Measurements from ENCODE around the gene NRN1L. TPM values are rescaled to one million over a fixed set of nuclear protein-coding genes. Genes with fewer than 3 reads are reported as not detected.

NRN1L gene
- total RNA-seq, 4 donors from 2014 or later: 0.99 to 1.7 TPM; not detected in 2

DNA sequence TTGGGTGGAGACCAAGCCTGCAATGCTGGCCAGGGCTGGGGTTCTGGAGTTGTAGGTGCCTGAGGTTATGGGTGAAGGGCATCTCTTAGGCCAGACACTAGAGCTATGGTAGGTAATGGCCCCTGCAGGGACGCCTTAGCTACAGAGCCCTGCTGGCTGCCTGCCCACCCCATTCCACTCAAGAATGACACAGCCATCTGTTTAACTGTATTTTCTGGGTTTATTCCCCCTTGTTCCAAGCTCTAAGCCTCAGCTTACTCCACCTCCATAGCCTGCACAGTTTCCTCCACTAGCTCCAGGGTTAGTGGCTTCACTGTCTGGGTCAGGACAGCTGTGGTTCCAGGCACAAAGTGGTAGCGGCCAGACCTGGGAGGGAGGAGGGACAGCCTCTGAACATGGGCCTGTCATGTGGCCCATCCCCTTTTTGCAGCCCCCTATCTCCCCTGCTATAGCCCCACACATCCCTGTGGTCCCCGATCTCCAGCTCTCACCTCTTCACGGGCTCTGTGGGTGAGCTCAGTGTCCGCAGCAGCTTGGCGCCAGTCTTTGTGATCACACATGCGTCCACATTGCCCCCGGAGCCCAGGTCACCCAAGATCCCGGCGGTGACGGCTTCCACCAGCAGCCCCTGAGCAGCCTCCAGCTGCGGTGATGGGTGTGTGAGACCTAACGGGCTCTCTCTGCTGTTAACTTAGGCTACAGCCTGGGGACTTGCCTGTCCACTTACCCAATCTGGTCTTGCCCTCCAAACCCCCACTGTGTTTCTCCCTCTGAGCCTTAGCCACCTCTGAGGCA lies 49.8 kb downstream of the NRN1L start:
- no peak for DNase-seq (ENCODE audit: extremely low spot score)
- WGBS: 42% methylated on average over 13 of the region's 13 CpGs
- intact Hi-C loops (cut with DNase I): no loop called here

DNA sequence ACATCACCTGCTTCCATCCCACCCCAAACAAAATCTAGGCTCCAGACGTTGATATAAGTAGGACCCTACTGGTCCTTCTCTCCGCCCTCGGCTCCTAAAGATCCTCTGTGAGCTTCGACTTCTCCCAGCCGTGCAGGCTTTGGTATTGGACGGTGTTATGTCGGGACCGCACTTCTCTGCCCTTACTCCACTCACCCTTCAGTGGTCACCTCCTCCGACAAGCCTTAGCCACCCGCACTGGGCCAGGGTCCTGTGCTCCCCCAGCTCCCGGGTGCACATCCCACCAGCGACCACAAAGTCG lies 50.4 kb downstream of the NRN1L start:
- Histone ChIP-seq H3K4me1 (peaks cover 19 to 37% (median 32%) of the 10 kb centered on the region in 4 donors), H3K27me3 (no peaks in the 10 kb centered on the region), H3K9me3 (no peaks in the 10 kb centered on the region), H3K4me3 (peak overlapping the region; percentile 73 to 96 (median 88)), H3K36me3 (peaks cover 8 to 46% (median 38%) of the 10 kb centered on the region in 4 donors), H3K27ac (replicated peaks in 1 of 4) (peak overlapping the region; percentile 86 to 93 (median 92))
- DNase-seq (ENCODE audit: extremely low spot score): no peak
- intact Hi-C loops (cut with DNase I): no loop called here
- no peak for TF ChIP-seq EP300 (IDR thresholded peaks at IDR 0.05)
- TF ChIP-seq, protein P1, sequence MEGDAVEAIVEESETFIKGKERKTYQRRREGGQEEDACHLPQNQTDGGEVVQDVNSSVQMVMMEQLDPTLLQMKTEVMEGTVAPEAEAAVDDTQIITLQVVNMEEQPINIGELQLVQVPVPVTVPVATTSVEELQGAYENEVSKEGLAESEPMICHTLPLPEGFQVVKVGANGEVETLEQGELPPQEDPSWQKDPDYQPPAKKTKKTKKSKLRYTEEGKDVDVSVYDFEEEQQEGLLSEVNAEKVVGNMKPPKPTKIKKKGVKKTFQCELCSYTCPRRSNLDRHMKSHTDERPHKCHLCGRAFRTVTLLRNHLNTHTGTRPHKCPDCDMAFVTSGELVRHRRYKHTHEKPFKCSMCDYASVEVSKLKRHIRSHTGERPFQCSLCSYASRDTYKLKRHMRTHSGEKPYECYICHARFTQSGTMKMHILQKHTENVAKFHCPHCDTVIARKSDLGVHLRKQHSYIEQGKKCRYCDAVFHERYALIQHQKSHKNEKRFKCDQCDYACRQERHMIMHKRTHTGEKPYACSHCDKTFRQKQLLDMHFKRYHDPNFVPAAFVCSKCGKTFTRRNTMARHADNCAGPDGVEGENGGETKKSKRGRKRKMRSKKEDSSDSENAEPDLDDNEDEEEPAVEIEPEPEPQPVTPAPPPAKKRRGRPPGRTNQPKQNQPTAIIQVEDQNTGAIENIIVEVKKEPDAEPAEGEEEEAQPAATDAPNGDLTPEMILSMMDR (IDR thresholded peaks at IDR 0.05): no peak
- no peak for TF ChIP-seq POLR2AphosphoS5 (IDR thresholded peaks at IDR 0.05)
- TF ChIP-seq POLR2A (IDR thresholded peaks at IDR 0.05; ENCODE audit: low read depth): no peak
- WGBS: 33% methylated on average over 13 of the region's 13 CpGs

More for the DNA sequence above, 49.8 kb downstream of the NRN1L start:
- H3K27me3 ChIP-seq: no peaks in the 10 kb centered on the region
- H3K36me3 ChIP-seq: peaks cover 3 to 45% (median 37%) of the 10 kb centered on the region in 4 donors
- no peak for TF ChIP-seq EP300 (IDR thresholded peaks at IDR 0.05)
- no peak for TF ChIP-seq POLR2AphosphoS5 (IDR thresholded peaks at IDR 0.05)
- H3K4me3 ChIP-seq: peak overlapping the region; percentile 73 to 96 (median 88)
- peak overlapping the region; percentile 86 to 93 (median 92) for H3K27ac ChIP-seq (replicated peaks in 1 of 4)
- H3K9me3 ChIP-seq: no peaks in the 10 kb centered on the region
- H3K4me1 ChIP-seq: peaks cover 19 to 32% (median 27%) of the 10 kb centered on the region in 4 donors

DNA sequence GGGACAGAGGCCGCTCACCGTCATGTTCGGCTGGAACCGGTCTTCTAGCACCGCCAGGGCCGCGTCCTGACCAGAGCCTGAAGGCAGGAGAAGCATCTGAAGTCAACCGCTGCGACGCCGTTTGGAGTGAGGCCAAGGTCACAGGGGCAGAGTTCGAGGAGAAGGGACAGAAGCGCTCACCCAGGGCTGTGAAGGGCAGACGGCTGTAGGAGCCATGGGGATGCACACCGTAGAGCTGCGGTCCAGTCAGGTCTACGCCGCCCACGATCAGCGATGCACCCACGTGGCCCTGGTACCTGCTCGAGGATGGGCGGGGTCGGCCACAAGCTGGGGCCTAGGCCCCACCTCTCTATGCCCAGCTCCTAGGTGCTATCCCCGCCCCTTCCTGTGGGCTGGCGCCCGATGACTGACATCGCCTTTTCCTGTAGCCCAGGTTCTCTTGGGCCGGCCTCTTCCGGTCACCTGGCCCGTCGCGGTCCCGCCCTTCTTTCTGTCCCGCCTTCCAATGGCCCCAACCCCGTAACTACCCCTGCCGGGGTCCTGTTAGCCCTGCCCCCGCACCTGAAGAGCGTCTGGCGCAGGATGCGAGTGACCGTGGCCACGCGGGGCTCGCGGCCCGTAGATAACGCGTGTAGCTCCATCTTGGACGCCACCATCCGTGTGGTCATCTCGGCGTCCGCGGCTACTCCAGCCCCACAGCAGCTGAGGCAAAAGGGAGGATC lies 50.9 kb downstream of the NRN1L start:
- Histone ChIP-seq H3K27ac (replicated peaks in 1 of 4) (peak overlapping the region; percentile 86 to 93 (median 92)), H3K9me3 (no peaks in the 10 kb centered on the region), H3K27me3 (no peaks in the 10 kb centered on the region), H3K4me1 (peaks cover 19 to 41% (median 35%) of the 10 kb centered on the region in 4 donors), H3K36me3 (peaks cover 8 to 46% (median 37%) of the 10 kb centered on the region in 4 donors), H3K4me3 (peak overlapping the region; percentile 73 to 96 (median 88))
- DNase-seq (ENCODE audit: extremely low spot score): peak; percentile 97
- intact Hi-C loops (cut with DNase I): no loop called here
- 2% methylated on average over 19 of the region's 55 CpGs for WGBS
- TF ChIP-seq POLR2AphosphoS5 (IDR thresholded peaks at IDR 0.05): peak; percentile 90 to 93
- peak; percentile 27 for TF ChIP-seq POLR2A (IDR thresholded peaks at IDR 0.05; ENCODE audit: low read depth)
- no peak for TF ChIP-seq EP300 (IDR thresholded peaks at IDR 0.05)

Small RNA genes within 50 kb of the gene (small RNA-seq; reads per million reads assigned to genes)
- gene AC040162.2 (0 reads per million in 3 donors), gene NRN1L (0 reads per million in 3 donors)

Other genes with a start within 250 kb of the NRN1L start
- gene CARMIL2, start 239.7 kb upstream of the NRN1L start, total RNA-seq: 1 to 10 TPM in 1 of 4 donors, under 1 TPM in 3; 0.52 to 1.2 (median 0.76) TPM
- gene ACD, start 224.6 kb upstream of the NRN1L start, total RNA-seq: 10 to 100 TPM; 22.0 to 31.6 (median 29.3) TPM
- 10 to 100 TPM; 11.3 to 22.8 (median 16.0) TPM for gene PARD6A, start 223.9 kb upstream of the NRN1L start, total RNA-seq
- gene ENKD1, start 218.1 kb upstream of the NRN1L start, total RNA-seq: 10 to 100 TPM; 24.5 to 47.3 (median 35.6) TPM
- 10 to 100 TPM in 2 of 4 donors, 1 to 10 TPM in 2; 5.1 to 15.6 (median 9.1) TPM for gene C16orf86, start 218.1 kb upstream of the NRN1L start, total RNA-seq
- gene GFOD2, start 165.6 kb upstream of the NRN1L start, total RNA-seq: 10 to 100 TPM in 3 of 4 donors, 1 to 10 TPM in 1; 9.1 to 24.2 (median 20.8) TPM
- 10 to 100 TPM in 2 of 4 donors, 1 to 10 TPM in 2; 5.8 to 12.2 (median 8.6) TPM for gene RANBP10, start 78.3 kb upstream of the NRN1L start, total RNA-seq
- gene TSNAXIP1, start 78.0 kb upstream of the NRN1L start, total RNA-seq: 1 to 10 TPM in 3 of 4 donors, under 1 TPM in 1; 0.83 to 2.2 (median 1.1) TPM
- 100 to 1,000 TPM in 1 of 4 donors, 10 to 100 TPM in 3; 60.2 to 101 (median 78.3) TPM for gene THAP11, start 42.6 kb upstream of the NRN1L start, total RNA-seq
- gene NUTF2, start 38.0 kb upstream of the NRN1L start, total RNA-seq: 100 to 1,000 TPM; 101 to 246 (median 174) TPM
- 10 to 100 TPM; 30.3 to 50.7 (median 33.2) TPM for gene CENPT, start 37.2 kb upstream of the NRN1L start, total RNA-seq
- gene EDC4, start 11.8 kb upstream of the NRN1L start, total RNA-seq: 10 to 100 TPM; 49.9 to 70.9 (median 52.0) TPM
- 10 to 100 TPM; 16.1 to 35.4 (median 26.4) TPM for gene PSKH1, start 8.4 kb downstream of the NRN1L start, total RNA-seq
- gene CTRL, start 47.0 kb downstream of the NRN1L start, total RNA-seq: 1 to 10 TPM in 1 of 4 donors, under 1 TPM in 2, not detected in 1; 0.80 to 1.1 (median 0.99) TPM
- gene PSMB10, start 52.0 kb downstream of the NRN1L start, total RNA-seq: 10 to 100 TPM; 17.2 to 51.6 (median 36.1) TPM
- gene LCAT, start 59.2 kb downstream of the NRN1L start, total RNA-seq: 10 to 100 TPM; 13.9 to 43.1 (median 22.0) TPM
- gene SLC12A4, start 83.8 kb downstream of the NRN1L start, total RNA-seq: 100 to 1,000 TPM in 1 of 4 donors, 10 to 100 TPM in 3; 65.8 to 142 (median 81.3) TPM
- gene DPEP3, start 95.6 kb downstream of the NRN1L start, total RNA-seq: under 1 TPM in 1 of 4 donors, not detected in 3; 0.17 TPM
- 1 to 10 TPM; 1.4 to 5.5 (median 3.7) TPM for gene DPEP2, start 114.6 kb downstream of the NRN1L start, total RNA-seq
- not detected for gene DPEP2NB, start 131.0 kb downstream of the NRN1L start, total RNA-seq
- gene DDX28, start 138.3 kb downstream of the NRN1L start, total RNA-seq: 10 to 100 TPM in 1 of 4 donors, 1 to 10 TPM in 3; 5.0 to 10.1 (median 8.4) TPM
- 10 to 100 TPM in 1 of 4 donors, 1 to 10 TPM in 3; 8.4 to 12.5 (median 9.7) TPM for gene DUS2, start 138.4 kb downstream of the NRN1L start, total RNA-seq
- 10 to 100 TPM; 44.6 to 56.8 (median 50.8) TPM for gene NFATC3, start 200.5 kb downstream of the NRN1L start, total RNA-seq

All from esophagus muscularis mucosa (tissue), 4 donors.